K562 (cell line): Measurements from ENCODE around the gene LRRC4B. TPM values are rescaled to one million over a fixed set of nuclear protein-coding genes. Genes with fewer than 3 reads are reported as not detected.

ENCODE experiments used
- ATAC-seq: fragments of 200-7000 bp; cut with Tn5 transposase; 3 replicates; pipeline ENCODE4 v1.9.1; 2020; ENCODE audit warnings: moderate library complexity
- BruUV-seq: library from RNA; stranded (reverse); fragments of 400-500 nt; replicated peaks from 2 replicates; lab custom pipeline; 2021; lab: Mats Ljungman, UMichigan
- CTCF ChIA-PET: fragments of 300-600 bp; formaldehyde crosslinking; extraction: SDS; loops from one replicate; lab custom pipeline; 2021; ENCODE audit warnings: low intra/inter-chr PET ratio; lab: Yijun Ruan, JAX
- POLR2A ChIA-PET: fragments of 300-600, 350-650 bp; sonication (Branson Sonifier 250); formaldehyde crosslinking; extraction: SDS; loops from one replicate; lab custom pipeline; 2021; ENCODE audit warnings: antibody characterized with exemption, inconsistent platforms; lab: Yijun Ruan, JAX
- DNase-seq, 4 experiments: peaks; one replicate each; pipeline versions ENCODE4 v3.0.0 to v3.0.0-alpha.2; 2011 to 2018; ENCODE audit warnings: low spot score in 3 of 4, mixed read lengths in 3 of 4; ENCODE audit errors: extremely low read depth in 1 of 4
- FAIRE-seq: peaks from 2 replicates; lab custom pipeline; 2011; peaks lifted over from hg19 to GRCh38; lab: Jason Lieb, UNC
- H2AFZ ChIP-seq: 2 replicates; pipeline ENCODE4 v1.6.0; 2011; ENCODE audit warnings: low read depth, low read length, control low read depth, inconsistent platforms
- H3K27ac ChIP-seq: fragments of 200-600 bp; 3 replicates; pipeline ENCODE4 v1.8.0; 2011; ENCODE audit warnings: low read depth, mild to moderate bottlenecking, control low read depth, inconsistent platforms, low read length, moderate library complexity, mixed read lengths; ENCODE audit errors: extremely low read depth
- H3K27me3 ChIP-seq, 2 experiments: fragments of 300-600 bp in 1 of 2; 2 replicates in 1 of 2; 3 replicates in 1 of 2; pipeline versions ENCODE4 v1.6.0 to v1.8.0; 2011; ENCODE audit warnings: inconsistent platforms in 2 of 2, low read length in 2 of 2, mild to moderate bottlenecking in 1 of 2, mixed read lengths in 1 of 2, moderate library complexity in 1 of 2; ENCODE audit not compliant: control insufficient read depth in 2 of 2, insufficient read depth in 2 of 2
- H3K36me3 ChIP-seq: fragments of 300-600 bp; 3 replicates; pipeline ENCODE4 v1.8.0; 2011; ENCODE audit warnings: mild to moderate bottlenecking, low read length, inconsistent platforms; ENCODE audit not compliant: control insufficient read depth, insufficient read depth
- H3K4me1 ChIP-seq, 2 experiments: fragments of 200-600 bp in 1 of 2; replicated peaks in 1 of 2; 2 replicates in 1 of 2; 3 replicates in 1 of 2; pipeline versions ENCODE4 v1.5.1 to v1.8.0; 2011; ENCODE audit warnings: inconsistent platforms in 2 of 2, low read length in 2 of 2, mild to moderate bottlenecking in 1 of 2, mixed read lengths in 1 of 2, moderate library complexity in 1 of 2; ENCODE audit not compliant: control insufficient read depth in 2 of 2, insufficient read depth in 2 of 2
- H3K4me2 ChIP-seq: 2 replicates; pipeline ENCODE4 v1.6.1; 2011; ENCODE audit warnings: low read length, control low read depth, inconsistent platforms, mixed read lengths; ENCODE audit not compliant: insufficient read depth
- H3K4me3 ChIP-seq: fragments of 200-600 bp; sonication (generic), shearing (Covaris generic); 2 replicates; pipeline ENCODE4 v1.5.1; 2016; ENCODE audit warnings: control low read depth, inconsistent platforms
- H3K79me2 ChIP-seq: fragments of 200-600 bp; 3 replicates; pipeline ENCODE4 v1.8.0; 2011; ENCODE audit warnings: low read length, inconsistent platforms; ENCODE audit not compliant: control insufficient read depth, insufficient read depth
- H3K9ac ChIP-seq, 2 experiments: 2 replicates each; pipeline versions ENCODE4 v1.6.0 to v1.6.1; 2011; ENCODE audit warnings: low read depth in 2 of 2, low read length in 2 of 2, control low read depth in 1 of 2, inconsistent platforms in 1 of 2, mild to moderate bottlenecking in 1 of 2, mixed read lengths in 1 of 2; ENCODE audit not compliant: insufficient read depth in 1 of 2
- H3K9me1 ChIP-seq: one replicate; pipeline ENCODE4 v1.6.0; 2011; ENCODE audit warnings: inconsistent platforms, mild to moderate bottlenecking, low read length, moderate library complexity; ENCODE audit not compliant: control insufficient read depth, insufficient read depth
- H3K9me3 ChIP-seq: replicated peaks from 2 replicates; pipeline ENCODE4 v1.5.1; 2011; ENCODE audit warnings: low read depth, low read length, inconsistent platforms; ENCODE audit not compliant: control insufficient read depth, insufficient read depth
- H4K20me1 ChIP-seq: replicated peaks from 2 replicates; pipeline ENCODE4 v1.6.1; 2011; ENCODE audit warnings: low read length, inconsistent platforms, mixed read lengths; ENCODE audit not compliant: control insufficient read depth, insufficient read depth
- BACH1 ChIP-seq: fragments of 200-800 bp; sonication (Bioruptor generic); IDR thresholded peaks from 2 replicates; pipeline ENCODE4 v1.6.1; 2016; ENCODE audit warnings: missing genetic modification characterization, missing compliant biosample characterization
- HDAC1 ChIP-seq, 2 experiments: fragments of 450-650 bp; IDR thresholded peaks; 2 replicates each; pipeline ENCODE4 v1.6.1; 2016 to 2017; ENCODE audit warnings: inconsistent platforms in 1 of 2, mild to moderate bottlenecking in 1 of 2, moderate library complexity in 1 of 2
- HDAC3 ChIP-seq: fragments of 450-650 bp; IDR thresholded peaks from 2 replicates; pipeline ENCODE4 v1.6.1; 2018; ENCODE audit warnings: borderline replicate concordance, mild to moderate bottlenecking, moderate library complexity; ENCODE audit not compliant: partially characterized antibody
- HMG20B ChIP-seq: fragments of 250-450 bp; sonication (Bioruptor Pico); IDR thresholded peaks from 2 replicates; pipeline ENCODE4 v1.5.0; 2021; ENCODE audit warnings: mild to moderate bottlenecking
- IRF1 ChIP-seq: sonication (generic); formaldehyde crosslinking; IDR thresholded peaks from 2 replicates; pipeline ENCODE4 v1.8.0; 2022; ENCODE audit warnings: missing genetic modification reagents, mild to moderate bottlenecking, borderline replicate concordance
- KAT7 ChIP-seq: sonication (generic); formaldehyde crosslinking; IDR thresholded peaks from 2 replicates; pipeline ENCODE4 v1.8.0; 2022; ENCODE audit warnings: missing genetic modification reagents, mild to moderate bottlenecking, borderline replicate concordance
- MNT ChIP-seq, 2 experiments: fragments of 450-650 bp; conservative IDR thresholded peaks; 2 replicates each; pipeline ENCODE4 v1.6.1; 2017; ENCODE audit warnings: mild to moderate bottlenecking in 2 of 2, moderate library complexity in 2 of 2
- MTA1 ChIP-seq: fragments of 450-650 bp; IDR thresholded peaks from 2 replicates; pipeline ENCODE4 v1.6.1; 2017; ENCODE audit warnings: borderline replicate concordance
- MXD1 ChIP-seq: fragments of 250-450 bp; sonication (Bioruptor Pico); IDR thresholded peaks from 2 replicates; pipeline ENCODE4 v1.8.0; 2021; ENCODE audit warnings: borderline replicate concordance, mild to moderate bottlenecking, moderate library complexity; ENCODE audit not compliant: poor library complexity, severe bottlenecking
- NFYB ChIP-seq: IDR thresholded peaks from 2 replicates; pipeline ENCODE4 v1.6.1; 2011; ENCODE audit warnings: mild to moderate bottlenecking, moderate library complexity; ENCODE audit not compliant: insufficient read length; ENCODE audit errors: extremely low read depth
- NR2C1 ChIP-seq, 2 experiments: fragments of 450-650 bp; IDR thresholded peaks; 2 replicates each; pipeline ENCODE4 v1.6.1; 2017; ENCODE audit warnings: mild to moderate bottlenecking in 2 of 2, antibody characterized with exemption in 1 of 2, inconsistent platforms in 1 of 2, missing compliant biosample characterization in 1 of 2, missing genetic modification characterization in 1 of 2
- NUFIP1 ChIP-seq: fragments of 450-650 bp; IDR thresholded peaks from 2 replicates; pipeline ENCODE4 v1.6.1; 2018; ENCODE audit not compliant: partially characterized antibody
- TRIM24 ChIP-seq, 2 experiments: fragments of 450-650 bp; IDR thresholded peaks; 2 replicates each; pipeline ENCODE4 v1.6.1; 2016
- ZMIZ1 ChIP-seq, 2 experiments: fragments of 150-350 bp in 1 of 2; IDR thresholded peaks; 2 replicates each; pipeline ENCODE4 v1.6.1; 2012 to 2016; ENCODE audit warnings: low read depth in 2 of 2, low read length in 2 of 2, mild to moderate bottlenecking in 1 of 2, moderate library complexity in 1 of 2
- ZNF23 ChIP-seq: fragments of 250-450 bp; sonication (Bioruptor Pico); IDR thresholded peaks from 2 replicates; pipeline ENCODE4 v1.4.0; 2020; ENCODE audit warnings: mild to moderate bottlenecking
- WGBS: fragments of 100-300 bp; shearing (Covaris generic); methylation state at CpG from one replicate; pipeline ENCODE4 v1.1.6; 2016; ENCODE audit warnings: low coverage, mixed read lengths; ENCODE audit not compliant: insufficient coverage; ENCODE audit errors: missing lambda C conversion rate; 5-methylcytosine and 5-hydroxymethylcytosine counted together
- in situ Hi-C: fragments of 300-500 bp; cut with MboI; formaldehyde crosslinking; loops from 4 replicates; pipeline ENCODE4 v1.15.0; 2018; ENCODE audit warnings: inconsistent platforms, mixed read lengths
- intact Hi-C: fragments of 100-400 bp; cut with micrococcal nuclease; formaldehyde crosslinking; loops from 2 replicates; pipeline ENCODE4 v1.14.2; 2022
- polyA plus RNA-seq, 8 experiments: library from polyadenylated mRNA; depleted of rRNA in 4 of 8; stranded (reverse) in 5 of 8; unstranded in 3 of 8; fragments of >200 nt; fragmentation: Nextera tagmentation in 2 of 8; fragmentation: Illumina TruSeq in 1 of 8; extraction: Ambion mirVana in 2 of 8; extraction: Trizol in 1 of 8; gene quantifications; 2 replicates each; pipeline versions ENCODE4 v1.2.1 to v1.2.3, GENCODE V29; 2011 to 2014; ENCODE audit warnings: inconsistent platforms in 1 of 8, missing spikeins in 1 of 8
- total RNA-seq, 7 experiments: library from RNA; depleted of rRNA in 6 of 7; stranded (reverse); fragments of >200 nt in 6 of 7; fragmentation: Illumina TruSeq in 2 of 7; extraction: Trizol in 2 of 7; gene quantifications; 2 replicates each; pipeline versions ENCODE4 v1.2.1 to v1.2.3, GENCODE V29; 2011 to 2021; ENCODE audit warnings: low replicate concordance in 1 of 7

The LRRC4B gene
- total and polyA plus RNA-seq, 9 of the 15 experiments (the other 6 are each of a cell fraction or from before 2014, with no cell fraction given), result 0.18 to 9.6 (median 2.9) TPM; not detected in 2

- Histone ChIP-seq H3K79me2 (no peaks in the 10 kb centered on the region), H3K9ac (no peak overlapping the region), H3K4me3 (no peak overlapping the region), H3K4me2 (no peak overlapping the region), H3K9me3 (no peaks in the 10 kb centered on the region), H3K27ac (no peak overlapping the region), H3K9me1 (no peaks in the 10 kb centered on the region), H2AFZ (no peak overlapping the region), H3K36me3 (no peaks in the 10 kb centered on the region), H3K4me1 (peaks cover 0 to 43% of the 10 kb centered on the region in 2 experiments; a peak in 2 of 5 replicates), H4K20me1 (no peaks in the 10 kb centered on the region), H3K27me3 (no peaks in the 10 kb centered on the region)
- DNase-seq (no peak), ATAC-seq (no peak), FAIRE-seq (no peak)
- intact Hi-C loops (no loop called here), in situ Hi-C loops (no loop called here)
- POLR2A ChIA-PET, result no interaction called here
- CTCF ChIA-PET, result no interaction called here
- WGBS, result 62% methylated on average over 12 of the region's 53 CpGs
- BruUV-seq, result no TSS peak
- TF ChIP-seq ZMIZ1 (IDR thresholded peaks at IDR 0.05; ENCODE audit: low read depth in 2 of 2, low read length in 2 of 2), result no peak
- TF ChIP-seq MXD1, result no peak
- TF ChIP-seq IRF1 (CRISPR knock-in tag), result no peak
- TF ChIP-seq BACH1 (tag), result no peak
- no peak for TF ChIP-seq NUFIP1
- no peak for TF ChIP-seq HDAC1 (IDR thresholded peaks at IDR 0.05)
- TF ChIP-seq ZNF23 (CRISPR knock-in tag), result no peak
- TF ChIP-seq NR2C1 (IDR thresholded peaks at IDR 0.05), result no peak
- no peak for TF ChIP-seq NR2C1 (tag; IDR thresholded peaks at IDR 0.05)
- TF ChIP-seq HMG20B (CRISPR knock-in tag), result no peak
- no peak for TF ChIP-seq MNT (conservative IDR thresholded peaks at IDR 0.05)
- TF ChIP-seq NFYB, result no peak
- TF ChIP-seq HDAC3, result no peak
- TF ChIP-seq TRIM24 (IDR thresholded peaks at IDR 0.05), result no peak
- TF ChIP-seq MTA1, result no peak
- no peak for TF ChIP-seq KAT7 (CRISPR knock-in tag)
Observed at GRCh38 chr19:50516964-50517703, 51.1 kb downstream of the LRRC4B start.
